ENCODE measurements around the gene GPR158. TPM values are rescaled to one million over a fixed set of nuclear protein-coding genes. Genes with fewer than 3 reads are reported as not detected.

GPR158 gene
- total RNA-seq, 1 experiment from 2014 or later = 2.9 TPM

DNA sequence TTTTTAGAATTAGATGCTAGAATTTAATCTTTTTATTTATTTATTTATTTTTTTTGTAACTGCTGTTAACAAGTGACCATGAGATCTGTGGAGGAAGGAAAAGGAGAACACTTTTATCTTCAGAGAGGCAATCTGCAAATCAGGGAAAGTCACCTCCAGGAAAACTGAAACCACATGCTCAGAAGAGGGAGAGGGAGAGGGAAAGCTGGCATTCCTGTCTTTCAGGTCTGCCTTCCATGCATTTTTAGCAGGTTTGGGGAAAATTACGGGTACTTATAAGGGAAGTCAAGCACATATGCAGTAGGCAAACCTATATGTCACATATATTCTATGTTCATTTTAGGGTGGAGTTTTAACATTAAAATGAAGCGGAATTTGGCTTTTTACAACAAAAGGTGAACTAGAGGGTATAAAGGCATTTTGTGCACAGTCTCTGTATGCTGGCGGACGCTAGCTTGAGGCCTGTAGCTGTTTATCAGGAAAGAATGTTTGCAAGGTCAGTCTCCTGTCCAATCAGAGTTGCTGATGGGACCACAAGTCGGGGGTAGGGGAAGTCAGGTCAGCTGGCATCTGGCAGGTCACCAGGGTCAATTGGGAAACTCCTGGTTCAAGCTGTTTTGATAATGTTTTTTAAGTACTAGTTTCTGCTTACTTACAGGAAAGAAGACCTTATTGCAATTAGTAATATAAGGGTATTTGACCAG lies 333.5 kb downstream of the GPR158 start:
- RAD21 ChIA-PET (ENCODE audit: low non-redundant PET in 1 of 2, low total read pairs in 2 of 2, uncharacterized antibody in 2 of 2, unreplicated experiment in 2 of 2) = no interaction called here
- Histone ChIP-seq H3K79me2 (ENCODE audit: insufficient read depth, low read length) (no peaks in the 10 kb centered on the region), H3K27me3 (ENCODE audit: insufficient read depth, low read length) (no peaks in the 10 kb centered on the region), H3K36me3 (ENCODE audit: control insufficient read depth in 1 of 2, insufficient read depth in 2 of 2, low read length in 2 of 2) (no peaks in the 10 kb centered on the region), H3K4me3 (replicated peaks in 1 of 2; ENCODE audit: low read depth in 1 of 2, low read length in 2 of 2) (no peak overlapping the region), H2AFZ (ENCODE audit: low read depth, low read length, poor library complexity, severe bottlenecking) (no peak overlapping the region), H3K27ac (ENCODE audit: low read depth, low read length) (no peak overlapping the region), H3K9ac (ENCODE audit: low read length) (no peak overlapping the region), H3K9me2 (ENCODE audit: insufficient read depth) (no peaks in the 10 kb centered on the region), H3K4me1 (ENCODE audit: control insufficient read depth in 1 of 2, insufficient read depth in 2 of 2, low read length in 2 of 2) (no peaks in the 10 kb centered on the region), H4K20me1 (ENCODE audit: insufficient read depth) (no peaks in the 10 kb centered on the region), H3K4me2 (ENCODE audit: low read length) (no peak overlapping the region), H3K9me3 (ENCODE audit: control insufficient read depth in 1 of 2, insufficient read depth in 1 of 2, low read depth in 1 of 2, low read length in 2 of 2) (no peaks in the 10 kb centered on the region)
- no TSS peak for BruUV-seq (replicated peaks)
- DNase-seq (ENCODE audit: low read depth, low spot score) = no peak
- CTCF ChIA-PET = no interaction called here
- POLR2A ChIA-PET = no interaction called here
- intact Hi-C loops (cut with micrococcal nuclease) = no loop called here
- no peak for ATAC-seq
- TF ChIP-seq EGR1 (IDR thresholded peaks at IDR 0.05; ENCODE audit: low read depth) = no peak
- TF ChIP-seq CEBPB (IDR thresholded peaks at IDR 0.05; ENCODE audit: low read depth) = no peak
- no peak for TF ChIP-seq EZH2 (IDR thresholded peaks at IDR 0.05)
- no peak for TF ChIP-seq ZNF274 (IDR thresholded peaks at IDR 0.05; ENCODE audit: low read depth, low read length)
- no peak for TF ChIP-seq FOSL1 (IDR thresholded peaks at IDR 0.05; ENCODE audit: low read depth)
- TF ChIP-seq SIN3A (IDR thresholded peaks at IDR 0.05; ENCODE audit: low read depth) = no peak
- TF ChIP-seq, protein P1, sequence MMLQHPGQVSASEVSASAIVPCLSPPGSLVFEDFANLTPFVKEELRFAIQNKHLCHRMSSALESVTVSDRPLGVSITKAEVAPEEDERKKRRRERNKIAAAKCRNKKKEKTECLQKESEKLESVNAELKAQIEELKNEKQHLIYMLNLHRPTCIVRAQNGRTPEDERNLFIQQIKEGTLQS (IDR thresholded peaks at IDR 0.05) = no peak
- TF ChIP-seq ELF1 (IDR thresholded peaks at IDR 0.05; ENCODE audit: borderline replicate concordance, low read depth) = no peak
- TF ChIP-seq JUND (IDR thresholded peaks at IDR 0.05) = no peak

DNA sequence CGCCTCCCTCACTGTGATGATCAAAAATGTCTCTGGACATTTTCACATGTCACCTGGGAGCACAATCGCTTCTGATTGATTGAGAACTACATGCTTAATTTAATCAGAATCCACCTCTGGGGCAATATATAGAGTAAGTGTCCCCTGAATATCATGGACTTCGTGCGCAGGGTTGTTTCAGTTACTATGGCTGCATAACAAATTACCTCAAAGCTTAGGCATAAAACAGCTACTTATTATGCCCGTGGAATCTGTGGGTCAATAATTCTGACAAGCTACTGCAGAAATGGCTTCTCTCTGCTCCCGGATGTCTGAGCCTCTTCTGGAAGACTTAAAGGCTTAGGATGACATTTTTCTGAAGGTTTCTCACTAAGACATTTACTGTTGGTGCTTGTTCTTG lies 334.4 kb downstream of the GPR158 start:
- no peak for DNase-seq (ENCODE audit: low read depth, low spot score)
- H2AFZ ChIP-seq (ENCODE audit: low read depth, low read length, poor library complexity, severe bottlenecking) = no peak overlapping the region
- H4K20me1 ChIP-seq (ENCODE audit: insufficient read depth) = no peaks in the 10 kb centered on the region
- ChIA-PET POLR2A (no interaction called here), CTCF (no interaction called here), RAD21 (ENCODE audit: low non-redundant PET in 1 of 2, low total read pairs in 2 of 2, uncharacterized antibody in 2 of 2, unreplicated experiment in 2 of 2) (no interaction called here)
- H3K79me2 ChIP-seq (ENCODE audit: insufficient read depth, low read length) = no peaks in the 10 kb centered on the region
- H3K9ac ChIP-seq (ENCODE audit: low read length) = no peak overlapping the region
- no peak overlapping the region for H3K27ac ChIP-seq (ENCODE audit: low read depth, low read length)
- no peaks in the 10 kb centered on the region for H3K9me3 ChIP-seq (ENCODE audit: control insufficient read depth in 1 of 2, insufficient read depth in 1 of 2, low read depth in 1 of 2, low read length in 2 of 2)
- no peak overlapping the region for H3K4me3 ChIP-seq (replicated peaks in 1 of 2; ENCODE audit: low read depth in 1 of 2, low read length in 2 of 2)
- H3K4me2 ChIP-seq (ENCODE audit: low read length) = no peak overlapping the region
- no peaks in the 10 kb centered on the region for H3K27me3 ChIP-seq (ENCODE audit: insufficient read depth, low read length)
- intact Hi-C loops (cut with micrococcal nuclease) = no loop called here
- BruUV-seq (replicated peaks) = no TSS peak
- no peak for ATAC-seq
- TF ChIP-seq CEBPB (IDR thresholded peaks at IDR 0.05; ENCODE audit: low read depth) = no peak
- no peak for TF ChIP-seq POLR2A (IDR thresholded peaks at IDR 0.05; ENCODE audit: borderline replicate concordance, extremely low read depth, insufficient read depth, insufficient read length)
- TF ChIP-seq ZFX (IDR thresholded peaks at IDR 0.05) = no peak
- TF ChIP-seq SRF (IDR thresholded peaks at IDR 0.05; ENCODE audit: low read depth) = no peak
- TF ChIP-seq POLR2AphosphoS5 (IDR thresholded peaks at IDR 0.05; ENCODE audit: low read depth, low read length) = no peak
- no peak for TF ChIP-seq TCF7L2 (IDR thresholded peaks at IDR 0.05; ENCODE audit: borderline replicate concordance, extremely low read depth, insufficient read depth, insufficient read length)
- no peak for TF ChIP-seq EZH2phosphoT487 (IDR thresholded peaks at IDR 0.05; ENCODE audit: borderline replicate concordance)
- TF ChIP-seq FOSL1 (IDR thresholded peaks at IDR 0.05; ENCODE audit: low read depth) = no peak
- no peak for TF ChIP-seq EGR1 (IDR thresholded peaks at IDR 0.05; ENCODE audit: low read depth)
- TF ChIP-seq ZNF274 (IDR thresholded peaks at IDR 0.05; ENCODE audit: low read depth, low read length) = no peak
- no peak for TF ChIP-seq YY1 (IDR thresholded peaks at IDR 0.05; ENCODE audit: extremely low read depth, insufficient replicate concordance, low read depth, low read length)
- no peaks in the 10 kb centered on the region for H3K36me3 ChIP-seq (ENCODE audit: control insufficient read depth in 1 of 2, insufficient read depth in 2 of 2, low read length in 2 of 2)
- H3K4me1 ChIP-seq (ENCODE audit: control insufficient read depth in 1 of 2, insufficient read depth in 2 of 2, low read length in 2 of 2) = no peaks in the 10 kb centered on the region
- H3K9me2 ChIP-seq (ENCODE audit: insufficient read depth) = no peaks in the 10 kb centered on the region
